GM12892 (cell line): ENCODE data around the gene RAB40B.

Source experiments
- DNase-seq: peaks from one replicate; pipeline ENCODE4 v3.0.0; 2011; ENCODE audit not compliant: insufficient read length
- FAIRE-seq: peaks from 2 replicates; lab custom pipeline; 2011; peaks lifted over from hg19 to GRCh38; lab: Jason Lieb, UNC
- POLR2A ChIP-seq: IDR thresholded peaks from 2 replicates; pipeline ENCODE4 v1.6.1; 2011; ENCODE audit warnings: low read depth, low read length, control low read depth
- POLR2AphosphoS5 ChIP-seq: IDR thresholded peaks from 2 replicates; pipeline ENCODE4 v1.6.1; 2011; ENCODE audit warnings: low read depth, low read length, control low read depth
- TAF1 ChIP-seq: IDR thresholded peaks from 2 replicates; pipeline ENCODE4 v1.6.1; 2011; ENCODE audit warnings: low read depth, mild to moderate bottlenecking, control low read depth, low read length, borderline replicate concordance

RAB40B gene

GRCh38 chr17:82613283-82614094 lies 85.0 kb downstream of the RAB40B start:
- peak; percentile 51 for TF ChIP-seq POLR2AphosphoS5
- TF ChIP-seq TAF1 = no peak
- TF ChIP-seq POLR2A = no peak
- FAIRE-seq = no peak
- no peak for DNase-seq

GRCh38 chr17:82611140-82612058 lies 87.1 kb downstream of the RAB40B start:
- no peak for FAIRE-seq
- DNase-seq = no peak
- TF ChIP-seq POLR2A (no peak), TAF1 (no peak), POLR2AphosphoS5 (no peak)

- TF ChIP-seq POLR2A (no peak), TAF1 (no peak), POLR2AphosphoS5 (no peak)
- FAIRE-seq = no peak
- no peak for DNase-seq
These were observed 88.8 kb downstream of the RAB40B start for GRCh38 chr17:82609655-82610054.

- no peak for FAIRE-seq
These were observed 89.7 kb downstream of the RAB40B start for GRCh38 chr17:82608816-82609215.

GRCh38 chr17:82605939-82606600 lies 92.4 kb downstream of the RAB40B start:
- FAIRE-seq = no peak
- TF ChIP-seq POLR2AphosphoS5 = no peak
- no peak for TF ChIP-seq POLR2A
- TF ChIP-seq TAF1 = no peak
- DNase-seq = no peak

More at GRCh38 chr17:82608816-82609215, 89.7 kb downstream of the RAB40B start:
- no peak for TF ChIP-seq TAF1
- TF ChIP-seq POLR2A = no peak
- no peak for TF ChIP-seq POLR2AphosphoS5
- no peak for DNase-seq
